Measurements from ENCODE around the gene KRT35. TPM values are rescaled to one million over a fixed set of nuclear protein-coding genes. Genes with fewer than 3 reads are reported as not detected.

KRT35 gene
- total and polyA plus RNA-seq, 2 of the 13 experiments (the other 11 are each of a cell fraction or from before 2014, with no cell fraction given), result not detected

DNA sequence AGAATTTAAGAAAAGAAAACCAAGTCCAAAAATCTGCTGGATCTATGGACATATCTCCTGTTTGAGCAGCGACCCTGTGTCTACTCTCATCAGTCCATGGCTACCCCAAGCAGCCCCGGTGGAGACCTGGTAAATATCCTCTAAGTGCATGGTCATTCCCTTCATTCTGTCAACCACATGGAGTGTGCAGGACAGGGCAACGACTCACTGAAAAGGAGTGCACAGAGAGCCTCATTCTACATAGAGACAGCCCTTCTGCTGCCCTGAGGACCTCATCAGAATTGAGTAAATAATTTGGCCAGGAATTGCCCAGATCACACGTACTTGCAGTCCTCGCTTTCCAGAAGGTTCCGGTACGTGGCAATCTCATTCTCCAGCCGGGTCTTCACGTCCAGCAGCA, 43.2 kb downstream of the KRT35 start:
- ChIA-PET CTCF (ENCODE audit: low intra/inter-chr PET ratio, low total read pairs) (no interaction called here), POLR2A (no interaction called here)
- H3K4me2 ChIP-seq (ENCODE audit: low read depth, low read length), result no peak overlapping the region
- in situ Hi-C loops (cut with HindIII; ENCODE audit: extremely low pct_ligation_motif_present, low pct_unique_long_range_greater_than_20kb), result no loop called here
- 65% methylated on average over 9 of the region's 9 CpGs for WGBS (ENCODE audit: low lambda C conversion rate)
- H3K4me1 ChIP-seq (ENCODE audit: insufficient read depth, low read length), result peaks cover 6% of the 10 kb centered on the region; the same call in 1 of the 2 replicates
- intact Hi-C loops (cut with micrococcal nuclease; ENCODE audit: unreplicated experiment), result no loop called here
- DNase-seq (ENCODE audit: low spot score), result no peak
- no peaks in the 10 kb centered on the region for H3K9me3 ChIP-seq (ENCODE audit: low read length)
- no peak overlapping the region for H2AFZ ChIP-seq (ENCODE audit: low read length)
- no peaks in the 10 kb centered on the region for H3K36me3 ChIP-seq (replicated peaks in 1 of 2; ENCODE audit: control insufficient read depth in 1 of 2, insufficient read depth in 2 of 2, low read length in 2 of 2)
- FAIRE-seq, result no peak
- no peak overlapping the region for H3K27ac ChIP-seq (ENCODE audit: extremely low read length, insufficient read depth, low read length)
- TF ChIP-seq, protein P1, sequence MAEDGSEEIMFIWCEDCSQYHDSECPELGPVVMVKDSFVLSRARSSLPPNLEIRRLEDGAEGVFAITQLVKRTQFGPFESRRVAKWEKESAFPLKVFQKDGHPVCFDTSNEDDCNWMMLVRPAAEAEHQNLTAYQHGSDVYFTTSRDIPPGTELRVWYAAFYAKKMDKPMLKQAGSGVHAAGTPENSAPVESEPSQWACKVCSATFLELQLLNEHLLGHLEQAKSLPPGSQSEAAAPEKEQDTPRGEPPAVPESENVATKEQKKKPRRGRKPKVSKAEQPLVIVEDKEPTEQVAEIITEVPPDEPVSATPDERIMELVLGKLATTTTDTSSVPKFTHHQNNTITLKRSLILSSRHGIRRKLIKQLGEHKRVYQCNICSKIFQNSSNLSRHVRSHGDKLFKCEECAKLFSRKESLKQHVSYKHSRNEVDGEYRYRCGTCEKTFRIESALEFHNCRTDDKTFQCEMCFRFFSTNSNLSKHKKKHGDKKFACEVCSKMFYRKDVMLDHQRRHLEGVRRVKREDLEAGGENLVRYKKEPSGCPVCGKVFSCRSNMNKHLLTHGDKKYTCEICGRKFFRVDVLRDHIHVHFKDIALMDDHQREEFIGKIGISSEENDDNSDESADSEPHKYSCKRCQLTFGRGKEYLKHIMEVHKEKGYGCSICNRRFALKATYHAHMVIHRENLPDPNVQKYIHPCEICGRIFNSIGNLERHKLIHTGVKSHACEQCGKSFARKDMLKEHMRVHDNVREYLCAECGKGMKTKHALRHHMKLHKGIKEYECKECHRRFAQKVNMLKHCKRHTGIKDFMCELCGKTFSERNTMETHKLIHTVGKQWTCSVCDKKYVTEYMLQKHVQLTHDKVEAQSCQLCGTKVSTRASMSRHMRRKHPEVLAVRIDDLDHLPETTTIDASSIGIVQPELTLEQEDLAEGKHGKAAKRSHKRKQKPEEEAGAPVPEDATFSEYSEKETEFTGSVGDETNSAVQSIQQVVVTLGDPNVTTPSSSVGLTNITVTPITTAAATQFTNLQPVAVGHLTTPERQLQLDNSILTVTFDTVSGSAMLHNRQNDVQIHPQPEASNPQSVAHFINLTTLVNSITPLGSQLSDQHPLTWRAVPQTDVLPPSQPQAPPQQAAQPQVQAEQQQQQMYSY (CRISPR knock-in tag; IDR thresholded peaks at IDR 0.05), result no peak
- no peak for TF ChIP-seq ZNF333 (CRISPR knock-in tag; IDR thresholded peaks at IDR 0.05; ENCODE audit: borderline replicate concordance)
- no peak for TF ChIP-seq TEAD2 (CRISPR knock-in tag; IDR thresholded peaks at IDR 0.05)
- TF ChIP-seq ZNF138 (CRISPR knock-in tag; IDR thresholded peaks at IDR 0.05; ENCODE audit: low read depth), result no peak
- TF ChIP-seq, protein P2, sequence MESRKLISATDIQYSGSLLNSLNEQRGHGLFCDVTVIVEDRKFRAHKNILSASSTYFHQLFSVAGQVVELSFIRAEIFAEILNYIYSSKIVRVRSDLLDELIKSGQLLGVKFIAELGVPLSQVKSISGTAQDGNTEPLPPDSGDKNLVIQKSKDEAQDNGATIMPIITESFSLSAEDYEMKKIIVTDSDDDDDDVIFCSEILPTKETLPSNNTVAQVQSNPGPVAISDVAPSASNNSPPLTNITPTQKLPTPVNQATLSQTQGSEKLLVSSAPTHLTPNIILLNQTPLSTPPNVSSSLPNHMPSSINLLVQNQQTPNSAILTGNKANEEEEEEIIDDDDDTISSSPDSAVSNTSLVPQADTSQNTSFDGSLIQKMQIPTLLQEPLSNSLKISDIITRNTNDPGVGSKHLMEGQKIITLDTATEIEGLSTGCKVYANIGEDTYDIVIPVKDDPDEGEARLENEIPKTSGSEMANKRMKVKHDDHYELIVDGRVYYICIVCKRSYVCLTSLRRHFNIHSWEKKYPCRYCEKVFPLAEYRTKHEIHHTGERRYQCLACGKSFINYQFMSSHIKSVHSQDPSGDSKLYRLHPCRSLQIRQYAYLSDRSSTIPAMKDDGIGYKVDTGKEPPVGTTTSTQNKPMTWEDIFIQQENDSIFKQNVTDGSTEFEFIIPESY (CRISPR knock-in tag; IDR thresholded peaks at IDR 0.05), result no peak
- no peak overlapping the region for H3K9ac ChIP-seq (ENCODE audit: insufficient read depth, low read depth, low read length)
- no peak for ATAC-seq
- no TSS peak for BruUV-seq (replicated peaks)
- H4K20me1 ChIP-seq (ENCODE audit: insufficient read depth, low read length), result no peaks in the 10 kb centered on the region
- H3K79me2 ChIP-seq (ENCODE audit: insufficient read depth, low read length), result no peaks in the 10 kb centered on the region
- no peak overlapping the region for H3K4me3 ChIP-seq (replicated peaks in 1 of 3; ENCODE audit: insufficient read depth in 1 of 3, low read depth in 2 of 3, low read length in 3 of 3)
- H3K27me3 ChIP-seq (ENCODE audit: control insufficient read depth in 1 of 2, insufficient read depth in 2 of 2, low read length in 2 of 2), result no peaks in the 10 kb centered on the region; a peak in 2 of 5 replicates
